Mesenchymal stem cell (in vitro differentiated cells and primary cell): ENCODE results near the gene GLYATL1B.
"Not testable (repeated sequence)": the region's sequence is repeated elsewhere in the genome, so short reads cannot be mapped to it uniquely, and the experiment has no call there.

ENCODE experiments used
- DNase-seq: peaks from one replicate; pipeline ENCODE4 v3.0.0-alpha.2; 2013
- H2AFZ ChIP-seq: one replicate; pipeline ENCODE4 v1.6.1; 2013; ENCODE audit warnings: low read depth, mild to moderate bottlenecking, control low read depth, inconsistent platforms, low read length, moderate library complexity
- H2AK5ac ChIP-seq: 2 replicates; pipeline ENCODE4 v1.6.1; 2013; ENCODE audit warnings: low read length, moderate library complexity, mild to moderate bottlenecking, inconsistent platforms; ENCODE audit not compliant: severe bottlenecking
- H2BK120ac ChIP-seq: one replicate; pipeline ENCODE4 v1.6.1; 2013; ENCODE audit warnings: low read depth, mild to moderate bottlenecking, inconsistent platforms, low read length, moderate library complexity
- H2BK12ac ChIP-seq, 2 experiments: one replicate each; pipeline ENCODE4 v1.6.1; 2013; ENCODE audit warnings: inconsistent platforms in 2 of 2, low read length in 2 of 2, mild to moderate bottlenecking in 2 of 2, moderate library complexity in 2 of 2, control low read depth in 1 of 2
- H2BK15ac ChIP-seq: one replicate; pipeline ENCODE4 v1.6.1; 2013; ENCODE audit warnings: mild to moderate bottlenecking, low read depth, inconsistent platforms; ENCODE audit not compliant: poor library complexity, severe bottlenecking
- H2BK5ac ChIP-seq: 2 replicates; pipeline ENCODE4 v1.6.1; 2013; ENCODE audit warnings: low read depth, mild to moderate bottlenecking, low read length, control low read depth, inconsistent platforms; ENCODE audit not compliant: poor library complexity, severe bottlenecking
- H3K14ac ChIP-seq, 2 experiments: one replicate each; pipeline ENCODE4 v1.6.1; 2013; ENCODE audit warnings: inconsistent platforms in 2 of 2, low read length in 2 of 2, control low read depth in 1 of 2, mild to moderate bottlenecking in 1 of 2, moderate library complexity in 1 of 2
- H3K18ac ChIP-seq, 2 experiments: one replicate each; pipeline ENCODE4 v1.6.1; 2013; ENCODE audit warnings: inconsistent platforms in 2 of 2, low read length in 2 of 2, control low read depth in 1 of 2, low read depth in 1 of 2, mild to moderate bottlenecking in 1 of 2
- H3K23ac ChIP-seq, 2 experiments: one replicate each; pipeline ENCODE4 v1.6.1; 2013; ENCODE audit warnings: inconsistent platforms in 2 of 2, low read length in 2 of 2, mild to moderate bottlenecking in 2 of 2, moderate library complexity in 2 of 2, control low read depth in 1 of 2
- H3K27ac ChIP-seq: 2 replicates; pipeline ENCODE4 v1.5.1; 2013; ENCODE audit warnings: mild to moderate bottlenecking, moderate library complexity, low read length, control low read depth, inconsistent platforms; ENCODE audit not compliant: poor library complexity, severe bottlenecking
- H3K27me3 ChIP-seq, 2 experiments: 2 replicates each; pipeline versions ENCODE4 v1.6.1 to v1.7.0; 2013; ENCODE audit warnings: low read length in 2 of 2, mild to moderate bottlenecking in 2 of 2, moderate library complexity in 2 of 2, control low read depth in 1 of 2, inconsistent platforms in 1 of 2; ENCODE audit not compliant: control insufficient read depth in 1 of 2, insufficient read depth in 1 of 2
- H3K36me3 ChIP-seq, 2 experiments: 2 replicates each; pipeline versions ENCODE4 v1.6.1 to v1.7.0; 2013; ENCODE audit warnings: low read length in 2 of 2, control low read depth in 1 of 2, inconsistent platforms in 1 of 2, low read depth in 1 of 2, mild to moderate bottlenecking in 1 of 2; ENCODE audit not compliant: insufficient read depth in 2 of 2, control insufficient read depth in 1 of 2
- H3K4ac ChIP-seq, 2 experiments: one replicate each; pipeline ENCODE4 v1.6.1; 2013; ENCODE audit warnings: inconsistent platforms in 2 of 2, low read length in 2 of 2, mild to moderate bottlenecking in 2 of 2, moderate library complexity in 2 of 2, control low read depth in 1 of 2, low read depth in 1 of 2
- H3K4me1 ChIP-seq: 2 replicates; pipeline ENCODE4 v1.6.1; 2013; ENCODE audit warnings: low read depth, low read length, control low read depth; ENCODE audit not compliant: control insufficient read depth, insufficient read depth
- H3K4me2 ChIP-seq: 2 replicates; pipeline ENCODE4 v1.6.1; 2013; ENCODE audit warnings: low read length, mild to moderate bottlenecking, inconsistent platforms; ENCODE audit not compliant: poor library complexity, severe bottlenecking
- H3K4me3 ChIP-seq, 2 experiments: 2 replicates each; pipeline versions ENCODE4 v1.5.1 to v1.7.0; 2013; ENCODE audit warnings: low read length in 2 of 2, mild to moderate bottlenecking in 2 of 2, control low read depth in 1 of 2, low read depth in 1 of 2; ENCODE audit not compliant: insufficient read depth in 1 of 2
- H3K79me1 ChIP-seq: replicated peaks from 2 replicates; pipeline ENCODE4 v1.6.1; 2013; ENCODE audit warnings: mild to moderate bottlenecking, control low read depth, low read length, inconsistent platforms; ENCODE audit not compliant: poor library complexity, severe bottlenecking
- H3K9ac ChIP-seq: 2 replicates; pipeline ENCODE4 v1.7.0; 2013; ENCODE audit warnings: mild to moderate bottlenecking, low read length, moderate library complexity
- H3K9me3 ChIP-seq: 2 replicates; pipeline ENCODE4 v1.7.0; 2013; ENCODE audit warnings: mild to moderate bottlenecking, low read length; ENCODE audit not compliant: control insufficient read depth
- H4K8ac ChIP-seq: one replicate; pipeline ENCODE4 v1.6.1; 2013; ENCODE audit warnings: inconsistent platforms, mild to moderate bottlenecking, low read length, moderate library complexity
- H4K91ac ChIP-seq: one replicate; pipeline ENCODE4 v1.6.1; 2013; ENCODE audit warnings: mild to moderate bottlenecking, low read length, inconsistent platforms
- WGBS: methylation state at CpG from one replicate; pipeline ENCODE4 v1.1.7; 2013; ENCODE audit warnings: mixed read lengths; 5-methylcytosine and 5-hydroxymethylcytosine counted together

GLYATL1B gene

GRCh38 chr11:59095972-59096575 lies 10.0 kb downstream of the GLYATL1B start:
- not testable (repeated sequence) for H3K4me2 ChIP-seq, H3K4me1 ChIP-seq
- 86% methylated on average over 1 of the region's 5 CpGs for WGBS

GRCh38 chr11:59097113-59097708 lies 11.1 kb downstream of the GLYATL1B start:
- no peak overlapping the region for H2AFZ ChIP-seq
- 91% methylated on average over 5 of the region's 5 CpGs for WGBS
- peaks cover 9 to 15% of the 10 kb centered on the region in 2 experiments for H3K27me3 ChIP-seq
- H2AK5ac ChIP-seq: no peak overlapping the region
- no peak overlapping the region for H2BK12ac ChIP-seq
- no peak overlapping the region for H3K4me3 ChIP-seq
- no peak overlapping the region for H3K27ac ChIP-seq
- H3K9ac ChIP-seq: no peak overlapping the region
- no peaks in the 10 kb centered on the region for H3K79me1 ChIP-seq
- H3K14ac ChIP-seq: no peak overlapping the region
- no peak overlapping the region for H3K23ac ChIP-seq
- no peak overlapping the region for H4K91ac ChIP-seq
- no peaks in the 10 kb centered on the region for H3K9me3 ChIP-seq
- no peak overlapping the region for H3K18ac ChIP-seq
- H4K8ac ChIP-seq: no peak overlapping the region
- no peak overlapping the region for H3K4ac ChIP-seq
- H3K4me1 ChIP-seq: peaks cover 4% of the 10 kb centered on the region
- no peak overlapping the region for H2BK5ac ChIP-seq
- H3K36me3 ChIP-seq: no peaks in the 10 kb centered on the region
- peak; percentile 71 for DNase-seq
- H3K4me2 ChIP-seq: no peak overlapping the region
- no peak overlapping the region for H2BK120ac ChIP-seq
- H2BK15ac ChIP-seq: no peak overlapping the region

More at GRCh38 chr11:59095972-59096575, 10.0 kb downstream of the GLYATL1B start:
- not testable (repeated sequence) for H2BK120ac ChIP-seq, DNase-seq, H3K36me3 ChIP-seq, H2BK15ac ChIP-seq, H3K4ac ChIP-seq, H3K18ac ChIP-seq, H4K8ac ChIP-seq, H2BK12ac ChIP-seq, H3K9ac ChIP-seq, H3K79me1 ChIP-seq, H3K4me3 ChIP-seq, H4K91ac ChIP-seq, H2BK5ac ChIP-seq, H3K27ac ChIP-seq, H3K23ac ChIP-seq, H3K14ac ChIP-seq, H2AFZ ChIP-seq, H3K9me3 ChIP-seq, H2AK5ac ChIP-seq
- H3K27me3 ChIP-seq: peaks cover 3 to 11% of the 10 kb centered on the region in 2 experiments

- DNase-seq, H3K4me1 ChIP-seq, H2AK5ac ChIP-seq, H4K8ac ChIP-seq, H3K36me3 ChIP-seq, H3K4ac ChIP-seq, H2BK12ac ChIP-seq, H2BK120ac ChIP-seq, H3K79me1 ChIP-seq, H3K23ac ChIP-seq, H2AFZ ChIP-seq, H3K9me3 ChIP-seq, H4K91ac ChIP-seq, H3K4me2 ChIP-seq, H2BK5ac ChIP-seq, H3K9ac ChIP-seq, H2BK15ac ChIP-seq, H3K27ac ChIP-seq, H3K4me3 ChIP-seq, H3K18ac ChIP-seq, H3K14ac ChIP-seq: not testable (repeated sequence)
- peaks cover 9 to 15% of the 10 kb centered on the region in 2 experiments for H3K27me3 ChIP-seq
- WGBS: 79% methylated on average over 8 of the region's 8 CpGs
Measured at GRCh38 chr11:59097938-59098337, 11.8 kb downstream of the GLYATL1B start.

- Histone ChIP-seq H2BK12ac (no peak overlapping the region), H3K14ac (no peak overlapping the region), H2BK5ac (no peak overlapping the region), H2AK5ac (no peak overlapping the region), H3K18ac (no peak overlapping the region), H3K4me3 (peak overlapping the region; percentile 5 to 79), H3K36me3 (no peaks in the 10 kb centered on the region), H3K79me1 (peaks cover 2% of the 10 kb centered on the region), H2BK15ac (no peak overlapping the region), H3K4ac (no peak overlapping the region), H2BK120ac (no peak overlapping the region), H3K27me3 (peaks cover 9 to 15% of the 10 kb centered on the region in 2 experiments), H4K8ac (peak overlapping the region; percentile 41), H3K27ac (no peak overlapping the region), H3K23ac (no peak overlapping the region), H3K4me1 (peaks cover 12% of the 10 kb centered on the region), H2AFZ (no peak overlapping the region), H3K9me3 (no peaks in the 10 kb centered on the region), H3K4me2 (peak overlapping the region; percentile 62), H3K9ac (peak overlapping the region; percentile 63), H4K91ac (no peak overlapping the region)
- DNase-seq: peak; percentile 63
- 10% methylated on average over 23 of the region's 23 CpGs for WGBS
Measured at GRCh38 chr11:59102259-59102765, 16.2 kb downstream of the GLYATL1B start.
